Panc1 (cell line): ENCODE measurements around the gene EMX1. TPM values are rescaled to one million over a fixed set of nuclear protein-coding genes. Genes with fewer than 3 reads are reported as not detected.

Experiments used
- ATAC-seq: fragments of 200-7000 bp; cut with Tn5 transposase; 2 replicates; pipeline ENCODE4 v1.9.1; 2020; ENCODE audit warnings: mild to moderate bottlenecking, moderate library complexity
- BruUV-seq: library from RNA; stranded (reverse); fragments of 400-500 nt; replicated peaks from 2 replicates; lab custom pipeline; 2021; lab: Mats Ljungman, UMichigan
- CTCF ChIA-PET: fragments of 300-600 bp; sonication (Branson Sonifier 250); formaldehyde crosslinking; loops from one replicate; lab custom pipeline; 2022; ENCODE audit warnings: antibody characterized with exemption; lab: Charles Lee
- POLR2A ChIA-PET: fragments of 300-600 bp; sonication (Branson Sonifier 250); formaldehyde crosslinking; loops from one replicate; lab custom pipeline; 2022; ENCODE audit warnings: antibody characterized with exemption; lab: Charles Lee
- DNase-seq: peaks from one replicate; pipeline ENCODE4 v3.0.0-alpha.2; 2010; ENCODE audit warnings: low read depth, low spot score
- H3K27ac ChIP-seq: 2 replicates; pipeline ENCODE4 v1.5.1; 2011; ENCODE audit warnings: mild to moderate bottlenecking, low read length, inconsistent platforms
- H3K27me3 ChIP-seq: fragments of 200-500 bp; sonication (Bioruptor generic); 2 replicates; pipeline ENCODE4 v1.6.0; 2014; ENCODE audit warnings: low read length, inconsistent platforms; ENCODE audit not compliant: control insufficient read depth, insufficient read depth
- H3K36me3 ChIP-seq: fragments of 200-500 bp; sonication (Bioruptor generic); 2 replicates; pipeline ENCODE4 v1.5.1; 2014; ENCODE audit warnings: inconsistent platforms, mild to moderate bottlenecking, low read length, moderate library complexity; ENCODE audit not compliant: control insufficient read depth, insufficient read depth
- H3K4me1 ChIP-seq: 2 replicates; pipeline ENCODE4 v1.5.1; 2011; ENCODE audit warnings: inconsistent platforms, mild to moderate bottlenecking, low read length, moderate library complexity; ENCODE audit not compliant: control insufficient read depth, insufficient read depth
- H3K4me3 ChIP-seq, 2 experiments: 2 replicates each; pipeline ENCODE4 v1.5.1; 2011 to 2012; ENCODE audit warnings: low read depth in 2 of 2, low read length in 2 of 2, mild to moderate bottlenecking in 2 of 2, inconsistent platforms in 1 of 2, moderate library complexity in 1 of 2
- H3K9me3 ChIP-seq: fragments of 200-500 bp; sonication (Bioruptor generic); 2 replicates; pipeline ENCODE4 v1.5.1; 2014; ENCODE audit warnings: low read depth, mild to moderate bottlenecking, inconsistent platforms, low read length, moderate library complexity; ENCODE audit not compliant: control insufficient read depth, insufficient read depth
- POLR2AphosphoS5 ChIP-seq: IDR thresholded peaks from 2 replicates; pipeline ENCODE4 v1.6.1; 2012; ENCODE audit warnings: mild to moderate bottlenecking, low read depth, low read length, moderate library complexity
- SIN3A ChIP-seq: IDR thresholded peaks from 2 replicates; pipeline ENCODE4 v1.6.1; 2012; ENCODE audit warnings: low read depth, mild to moderate bottlenecking, low read length, moderate library complexity, borderline replicate concordance; ENCODE audit not compliant: insufficient read depth
- TCF7L2 ChIP-seq: IDR thresholded peaks from 2 replicates; pipeline ENCODE4 v1.6.1; 2011; ENCODE audit warnings: mild to moderate bottlenecking, low read depth, low read length, inconsistent platforms
- in situ Hi-C: cut with HindIII; loops from 2 replicates; pipeline ENCODE4 v1.10.0; 2016; ENCODE audit warnings: low sequenced_read_pairs, low pct_unique_long_range_greater_than_20kb
- intact Hi-C: fragments of 100-400 bp; cut with micrococcal nuclease; formaldehyde crosslinking; loops from one replicate; pipeline ENCODE4 v1.10.0; 2022; ENCODE audit not compliant: unreplicated experiment
- total RNA-seq: library from RNA; stranded (reverse); gene quantifications from one replicate; pipeline ENCODE4 v1.2.1, GENCODE V29; 2021; ENCODE audit not compliant: unreplicated experiment
- TF ChIP-seq, protein P1 (sequence below), 2 experiments: IDR thresholded peaks; 2 replicates each; pipeline ENCODE4 v1.6.1; 2011 to 2012; ENCODE audit warnings: low read depth in 2 of 2, control low read depth in 1 of 2, low read length in 1 of 2, mild to moderate bottlenecking in 1 of 2, moderate library complexity in 1 of 2; ENCODE audit not compliant: insufficient read depth in 1 of 2
- TF ChIP-seq, protein P2 (sequence below): fragments of 450-650 bp; IDR thresholded peaks from 2 replicates; pipeline ENCODE4 v1.5.1; 2017; ENCODE audit warnings: mild to moderate bottlenecking

Gene EMX1
- total RNA-seq, 1 experiment from 2014 or later, result 0.36 TPM

DNA sequence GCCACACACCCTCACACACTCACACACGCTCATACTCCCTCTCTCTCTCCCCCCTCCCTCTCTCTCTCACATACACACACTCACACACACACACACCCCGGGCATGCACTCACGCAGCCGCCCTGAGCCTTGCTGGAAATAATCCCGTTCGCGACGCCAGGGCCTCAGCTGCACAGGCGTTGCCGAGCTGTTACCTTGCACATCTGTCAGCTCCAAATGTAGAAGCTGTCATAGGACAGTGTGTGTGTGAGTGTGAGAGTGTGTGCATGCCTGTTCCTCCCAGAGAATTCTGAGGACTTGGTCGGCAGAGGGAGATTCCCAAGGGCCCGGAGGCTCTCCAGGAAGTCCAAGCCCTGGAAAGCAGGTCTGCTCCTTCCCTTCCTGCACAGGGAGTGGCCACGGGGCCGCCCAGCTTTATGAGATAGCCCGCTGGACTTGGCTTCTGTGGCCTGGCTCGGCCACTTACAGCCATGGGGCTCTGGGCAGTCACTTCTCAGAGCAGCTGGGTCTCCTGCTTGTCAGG, 21.5 kb upstream of the EMX1 start:
- intact Hi-C loops (no loop called here), in situ Hi-C loops (no loop called here)
- ATAC-seq (no peak), DNase-seq (no peak)
- no peaks in the 10 kb centered on the region for H3K27me3 ChIP-seq
- BruUV-seq, result no TSS peak
- H3K4me3 ChIP-seq, result no peak overlapping the region
- no peaks in the 10 kb centered on the region; the same call in 1 of the 2 replicates for H3K36me3 ChIP-seq
- TF ChIP-seq, protein P1, sequence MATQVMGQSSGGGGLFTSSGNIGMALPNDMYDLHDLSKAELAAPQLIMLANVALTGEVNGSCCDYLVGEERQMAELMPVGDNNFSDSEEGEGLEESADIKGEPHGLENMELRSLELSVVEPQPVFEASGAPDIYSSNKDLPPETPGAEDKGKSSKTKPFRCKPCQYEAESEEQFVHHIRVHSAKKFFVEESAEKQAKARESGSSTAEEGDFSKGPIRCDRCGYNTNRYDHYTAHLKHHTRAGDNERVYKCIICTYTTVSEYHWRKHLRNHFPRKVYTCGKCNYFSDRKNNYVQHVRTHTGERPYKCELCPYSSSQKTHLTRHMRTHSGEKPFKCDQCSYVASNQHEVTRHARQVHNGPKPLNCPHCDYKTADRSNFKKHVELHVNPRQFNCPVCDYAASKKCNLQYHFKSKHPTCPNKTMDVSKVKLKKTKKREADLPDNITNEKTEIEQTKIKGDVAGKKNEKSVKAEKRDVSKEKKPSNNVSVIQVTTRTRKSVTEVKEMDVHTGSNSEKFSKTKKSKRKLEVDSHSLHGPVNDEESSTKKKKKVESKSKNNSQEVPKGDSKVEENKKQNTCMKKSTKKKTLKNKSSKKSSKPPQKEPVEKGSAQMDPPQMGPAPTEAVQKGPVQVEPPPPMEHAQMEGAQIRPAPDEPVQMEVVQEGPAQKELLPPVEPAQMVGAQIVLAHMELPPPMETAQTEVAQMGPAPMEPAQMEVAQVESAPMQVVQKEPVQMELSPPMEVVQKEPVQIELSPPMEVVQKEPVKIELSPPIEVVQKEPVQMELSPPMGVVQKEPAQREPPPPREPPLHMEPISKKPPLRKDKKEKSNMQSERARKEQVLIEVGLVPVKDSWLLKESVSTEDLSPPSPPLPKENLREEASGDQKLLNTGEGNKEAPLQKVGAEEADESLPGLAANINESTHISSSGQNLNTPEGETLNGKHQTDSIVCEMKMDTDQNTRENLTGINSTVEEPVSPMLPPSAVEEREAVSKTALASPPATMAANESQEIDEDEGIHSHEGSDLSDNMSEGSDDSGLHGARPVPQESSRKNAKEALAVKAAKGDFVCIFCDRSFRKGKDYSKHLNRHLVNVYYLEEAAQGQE (IDR thresholded peaks at IDR 0.05; ENCODE audit: insufficient read depth in 1 of 2, low read depth in 2 of 2, low read length in 1 of 2), result no peak
- TF ChIP-seq POLR2AphosphoS5 (no peak), TCF7L2 (no peak), SIN3A (no peak)
- TF ChIP-seq, protein P2, sequence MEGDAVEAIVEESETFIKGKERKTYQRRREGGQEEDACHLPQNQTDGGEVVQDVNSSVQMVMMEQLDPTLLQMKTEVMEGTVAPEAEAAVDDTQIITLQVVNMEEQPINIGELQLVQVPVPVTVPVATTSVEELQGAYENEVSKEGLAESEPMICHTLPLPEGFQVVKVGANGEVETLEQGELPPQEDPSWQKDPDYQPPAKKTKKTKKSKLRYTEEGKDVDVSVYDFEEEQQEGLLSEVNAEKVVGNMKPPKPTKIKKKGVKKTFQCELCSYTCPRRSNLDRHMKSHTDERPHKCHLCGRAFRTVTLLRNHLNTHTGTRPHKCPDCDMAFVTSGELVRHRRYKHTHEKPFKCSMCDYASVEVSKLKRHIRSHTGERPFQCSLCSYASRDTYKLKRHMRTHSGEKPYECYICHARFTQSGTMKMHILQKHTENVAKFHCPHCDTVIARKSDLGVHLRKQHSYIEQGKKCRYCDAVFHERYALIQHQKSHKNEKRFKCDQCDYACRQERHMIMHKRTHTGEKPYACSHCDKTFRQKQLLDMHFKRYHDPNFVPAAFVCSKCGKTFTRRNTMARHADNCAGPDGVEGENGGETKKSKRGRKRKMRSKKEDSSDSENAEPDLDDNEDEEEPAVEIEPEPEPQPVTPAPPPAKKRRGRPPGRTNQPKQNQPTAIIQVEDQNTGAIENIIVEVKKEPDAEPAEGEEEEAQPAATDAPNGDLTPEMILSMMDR, result no peak
- no peak overlapping the region for H3K27ac ChIP-seq
- CTCF ChIA-PET, result interaction anchor here (4.0 kb wide), 1 partner anchor 281 kb away, joined by 27 read pairs; no protein-coding TSS in a partner anchor
- H3K4me1 ChIP-seq, result no peaks in the 10 kb centered on the region
- POLR2A ChIA-PET, result no interaction called here
- no peaks in the 10 kb centered on the region for H3K9me3 ChIP-seq

DNA sequence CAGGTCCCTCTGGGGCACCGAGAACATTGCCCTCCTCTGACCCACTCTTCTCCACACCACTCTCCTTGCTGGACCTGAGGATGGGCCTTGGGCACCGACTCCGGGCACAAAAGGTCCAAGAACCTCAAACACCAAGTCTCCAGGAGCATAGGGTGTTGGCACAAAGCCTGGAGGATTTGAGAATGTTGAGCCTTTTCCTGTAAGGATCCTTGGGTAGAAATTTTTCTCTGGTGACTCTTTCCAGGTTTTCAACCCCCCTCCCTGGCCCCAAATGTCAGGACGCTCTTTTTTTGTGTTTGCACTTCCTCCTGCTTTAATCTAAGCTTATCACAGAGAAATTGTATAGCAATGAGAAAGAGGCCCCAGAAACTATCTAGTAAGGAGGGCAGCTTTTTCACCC, 20.9 kb upstream of the EMX1 start:
- Histone ChIP-seq H3K4me3 (no peak overlapping the region), H3K27me3 (no peaks in the 10 kb centered on the region), H3K27ac (no peak overlapping the region), H3K4me1 (no peaks in the 10 kb centered on the region), H3K9me3 (no peaks in the 10 kb centered on the region), H3K36me3 (no peaks in the 10 kb centered on the region; the same call in 1 of the 2 replicates)
- TF ChIP-seq, protein P1 (IDR thresholded peaks at IDR 0.05; ENCODE audit: insufficient read depth in 1 of 2, low read depth in 2 of 2, low read length in 1 of 2), result no peak
- TF ChIP-seq, protein P2, result no peak
- TF ChIP-seq TCF7L2 (no peak), POLR2AphosphoS5 (no peak), SIN3A (no peak)
- ChIA-PET CTCF (interaction anchor here (0.8 kb wide), 1 partner anchor 267 kb away, joined by 3 read pairs; no protein-coding TSS in a partner anchor), POLR2A (no interaction called here)
- intact Hi-C loops (no loop called here), in situ Hi-C loops (no loop called here)
- ATAC-seq (no peak), DNase-seq (no peak)
- no TSS peak for BruUV-seq
